MCF 10A (cell line): Measurements from ENCODE around the gene COL27A1. TPM values are rescaled to one million over a fixed set of nuclear protein-coding genes. Genes with fewer than 3 reads are reported as not detected.
"Not testable (repeated sequence)": the region's sequence is repeated elsewhere in the genome, so short reads cannot be mapped to it uniquely, and the experiment has no call there.

ENCODE experiments used
- BruUV-seq: library from RNA; stranded (reverse); fragments of 400-500 nt; replicated peaks from 2 replicates; lab custom pipeline; 2021; lab: Mats Ljungman, UMichigan
- CTCF ChIA-PET: fragments of 300-600 bp; sonication (Branson Sonifier 250); formaldehyde crosslinking; extraction: SDS; loops from one replicate; lab custom pipeline; 2021; ENCODE audit warnings: antibody characterized with exemption, inconsistent platforms; lab: Yijun Ruan, JAX
- POLR2A ChIA-PET: fragments of 300-600, 350-650 bp; sonication (Branson Sonifier 250); formaldehyde crosslinking; extraction: SDS; loops from one replicate; lab custom pipeline; 2020; ENCODE audit warnings: antibody characterized with exemption, inconsistent platforms; lab: Yijun Ruan, JAX
- DNase-seq: peaks from one replicate; pipeline ENCODE4 v3.0.0-alpha.2; 2018; ENCODE audit not compliant: unreplicated experiment
- H3K27ac Mint-ChIP-seq: one replicate; pipeline ENCODE4 v1.8.0; 2022; ENCODE audit warnings: mild to moderate bottlenecking, low read depth, mixed read lengths; ENCODE audit not compliant: unreplicated experiment
- H3K27me3 Mint-ChIP-seq: one replicate; pipeline ENCODE4 v1.8.0; 2022; ENCODE audit warnings: mixed read lengths; ENCODE audit not compliant: insufficient read depth, unreplicated experiment
- H3K36me3 Mint-ChIP-seq: one replicate; pipeline ENCODE4 v1.8.0; 2022; ENCODE audit warnings: mild to moderate bottlenecking, moderate library complexity, mixed read lengths; ENCODE audit not compliant: insufficient read depth, unreplicated experiment
- H3K4me1 Mint-ChIP-seq: one replicate; pipeline ENCODE4 v1.8.0; 2022; ENCODE audit warnings: mixed read lengths; ENCODE audit not compliant: insufficient read depth, unreplicated experiment
- H3K4me3 Mint-ChIP-seq: one replicate; pipeline ENCODE4 v1.8.0; 2022; ENCODE audit warnings: mild to moderate bottlenecking, moderate library complexity, mixed read lengths; ENCODE audit not compliant: unreplicated experiment
- H3K9me3 Mint-ChIP-seq: one replicate; pipeline ENCODE4 v1.8.0; 2022; ENCODE audit warnings: mixed read lengths; ENCODE audit not compliant: unreplicated experiment
- intact Hi-C: fragments of 100-400 bp; cut with micrococcal nuclease; formaldehyde crosslinking; loops from 2 replicates; pipeline ENCODE4 v1.14.1; 2022
- total RNA-seq: library from RNA; stranded (reverse); gene quantifications from 2 replicates; pipeline ENCODE4 v1.2.3, GENCODE V29; 2022
- TF ChIP-seq, protein P1 (sequence below): fragments of 200-600 bp; IDR thresholded peaks from one replicate; pipeline ENCODE4 v1.8.0; 2022; ENCODE audit warnings: antibody characterized with exemption, mild to moderate bottlenecking; ENCODE audit not compliant: unreplicated experiment

The COL27A1 gene
- total RNA-seq, 1 experiment from 2014 or later = 2.9 TPM

DNA sequence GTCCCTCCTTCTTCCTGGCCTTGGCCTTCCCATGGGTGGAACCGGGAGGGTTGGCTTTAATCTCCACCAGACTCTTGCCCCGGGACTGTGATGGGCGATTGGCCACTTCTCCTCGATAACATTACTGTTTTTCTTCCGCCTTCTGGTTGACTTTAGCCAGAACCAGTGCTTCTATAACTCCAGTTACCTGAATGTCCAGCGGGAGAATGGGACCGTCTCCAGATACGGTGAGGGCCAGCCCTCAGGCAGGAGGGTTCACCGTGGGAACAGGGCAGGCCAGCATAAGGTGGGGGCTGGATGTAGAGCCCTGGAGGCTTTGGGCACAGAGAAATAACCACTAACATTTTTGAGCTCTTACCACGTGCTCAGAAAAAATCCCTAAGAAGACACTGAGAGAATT is 175.3 kb downstream of the COL27A1 start:
- BruUV-seq = no TSS peak
- no peak overlapping the region for H3K4me3 Mint-ChIP-seq
- no peaks in the 10 kb centered on the region for H3K9me3 Mint-ChIP-seq
- intact Hi-C loops = no loop called here
- H3K27ac Mint-ChIP-seq = no peak overlapping the region
- DNase-seq = no peak
- ChIA-PET POLR2A (no interaction called here), CTCF (no interaction called here)
- no peaks in the 10 kb centered on the region for H3K36me3 Mint-ChIP-seq
- H3K27me3 Mint-ChIP-seq = no peaks in the 10 kb centered on the region
- TF ChIP-seq, protein P1, sequence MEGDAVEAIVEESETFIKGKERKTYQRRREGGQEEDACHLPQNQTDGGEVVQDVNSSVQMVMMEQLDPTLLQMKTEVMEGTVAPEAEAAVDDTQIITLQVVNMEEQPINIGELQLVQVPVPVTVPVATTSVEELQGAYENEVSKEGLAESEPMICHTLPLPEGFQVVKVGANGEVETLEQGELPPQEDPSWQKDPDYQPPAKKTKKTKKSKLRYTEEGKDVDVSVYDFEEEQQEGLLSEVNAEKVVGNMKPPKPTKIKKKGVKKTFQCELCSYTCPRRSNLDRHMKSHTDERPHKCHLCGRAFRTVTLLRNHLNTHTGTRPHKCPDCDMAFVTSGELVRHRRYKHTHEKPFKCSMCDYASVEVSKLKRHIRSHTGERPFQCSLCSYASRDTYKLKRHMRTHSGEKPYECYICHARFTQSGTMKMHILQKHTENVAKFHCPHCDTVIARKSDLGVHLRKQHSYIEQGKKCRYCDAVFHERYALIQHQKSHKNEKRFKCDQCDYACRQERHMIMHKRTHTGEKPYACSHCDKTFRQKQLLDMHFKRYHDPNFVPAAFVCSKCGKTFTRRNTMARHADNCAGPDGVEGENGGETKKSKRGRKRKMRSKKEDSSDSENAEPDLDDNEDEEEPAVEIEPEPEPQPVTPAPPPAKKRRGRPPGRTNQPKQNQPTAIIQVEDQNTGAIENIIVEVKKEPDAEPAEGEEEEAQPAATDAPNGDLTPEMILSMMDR = no peak
- no peaks in the 10 kb centered on the region for H3K4me1 Mint-ChIP-seq

DNA sequence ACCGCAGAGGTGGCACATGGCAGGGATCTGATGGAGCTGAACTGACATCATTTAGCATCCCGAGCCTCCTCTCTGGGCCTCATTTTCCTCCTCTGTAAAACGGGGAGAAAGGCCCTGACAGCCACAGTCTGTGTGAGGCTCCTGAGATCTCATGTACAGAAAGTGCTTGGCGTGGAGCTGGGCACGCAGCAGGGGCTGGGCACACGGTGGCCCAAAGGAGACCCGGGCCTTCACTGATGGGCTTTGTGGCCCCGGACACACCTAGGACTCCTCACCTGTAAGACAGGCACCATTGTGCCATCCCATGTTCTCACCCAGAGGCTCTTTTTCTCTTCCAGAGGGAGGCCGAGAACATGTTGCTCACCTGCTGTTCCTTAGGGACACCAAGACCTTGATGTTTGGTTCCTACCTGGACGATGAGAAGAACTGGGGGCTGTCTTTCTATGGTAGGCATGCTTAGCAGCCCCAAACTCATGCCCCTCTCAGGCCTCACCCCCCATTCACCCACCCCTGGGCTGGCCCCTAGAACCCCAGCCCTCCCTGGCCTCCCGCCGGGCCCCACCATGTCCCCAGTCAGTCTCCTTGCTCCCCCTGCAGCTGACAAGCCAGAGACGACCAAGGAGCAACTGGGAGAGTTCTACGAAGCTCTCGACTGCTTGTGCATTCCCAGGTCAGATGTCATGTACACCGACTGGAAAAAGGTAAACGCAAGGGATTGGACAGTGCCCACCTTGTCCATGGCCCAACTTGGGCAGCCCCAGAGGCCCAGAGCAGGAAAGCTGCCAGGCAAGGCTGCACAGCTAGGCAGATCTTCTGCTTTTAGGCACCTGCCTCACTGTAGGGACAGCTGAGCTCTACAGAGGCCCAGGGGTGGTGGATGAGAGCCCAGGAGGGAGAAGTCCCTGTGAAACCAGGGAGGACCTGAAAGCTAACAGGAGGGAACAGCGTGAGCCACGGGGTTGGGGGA is 176.2 kb downstream of the COL27A1 start:
- H3K4me1 Mint-ChIP-seq, BruUV-seq, H3K27ac Mint-ChIP-seq, CTCF ChIA-PET, H3K9me3 Mint-ChIP-seq, POLR2A ChIA-PET, H3K27me3 Mint-ChIP-seq, intact Hi-C loops, DNase-seq, H3K4me3 Mint-ChIP-seq, H3K36me3 Mint-ChIP-seq: not testable (repeated sequence)

DNA sequence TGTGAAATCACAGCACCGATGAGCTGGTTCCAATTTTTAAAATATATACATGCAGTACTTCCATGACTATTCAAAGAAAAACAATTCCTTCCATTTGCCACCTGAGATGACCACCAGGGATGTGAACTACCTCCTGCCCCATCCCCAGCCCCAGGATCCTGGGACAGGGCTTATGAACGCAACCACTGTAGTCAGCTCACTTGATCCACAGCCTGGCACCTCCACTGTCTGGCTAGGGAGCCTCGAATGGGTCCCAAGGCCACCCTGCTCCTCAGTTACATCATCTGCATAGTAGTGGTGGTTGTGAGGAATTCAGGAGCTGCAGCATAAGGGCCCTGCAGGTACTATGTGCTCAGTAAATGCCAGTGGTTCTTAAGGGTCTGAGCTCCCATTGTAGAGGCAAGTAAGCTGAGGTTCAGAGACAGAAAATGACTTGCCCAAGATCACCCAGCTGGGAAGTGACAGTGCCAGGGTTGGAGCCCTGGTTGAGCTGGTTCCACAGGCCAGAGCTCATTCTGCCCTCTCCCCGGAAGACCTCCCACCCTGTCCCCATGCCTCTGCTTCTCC is 177.2 kb downstream of the COL27A1 start:
- H3K27ac Mint-ChIP-seq, H3K27me3 Mint-ChIP-seq, H3K4me3 Mint-ChIP-seq, CTCF ChIA-PET, DNase-seq, H3K9me3 Mint-ChIP-seq, BruUV-seq, H3K4me1 Mint-ChIP-seq, H3K36me3 Mint-ChIP-seq, intact Hi-C loops: not testable (repeated sequence)
- POLR2A ChIA-PET = interaction anchor here (0.6 kb wide), 1 partner anchor 180 kb away, joined by 3 read pairs; no protein-coding TSS in a partner anchor

DNA sequence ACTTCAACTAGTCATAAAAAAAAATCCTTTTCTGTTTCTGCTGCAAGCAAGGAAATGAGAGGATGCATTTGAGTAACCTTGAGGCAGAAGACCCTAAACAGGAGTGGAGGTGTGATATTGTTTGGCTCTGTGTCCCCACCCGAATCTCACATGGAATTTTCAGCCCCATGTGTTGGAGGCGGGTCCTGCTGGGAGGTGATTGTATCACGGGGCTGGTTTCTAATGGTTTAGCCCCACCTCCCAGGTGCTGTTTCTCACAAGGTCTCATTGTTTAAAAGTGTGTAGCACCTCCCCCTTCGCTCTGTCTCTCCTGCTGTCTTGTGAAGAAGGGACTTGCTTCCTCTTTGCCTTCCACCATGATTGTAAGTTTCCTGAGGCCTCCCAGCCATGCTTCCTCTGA is 178.4 kb downstream of the COL27A1 start:
- DNase-seq, H3K36me3 Mint-ChIP-seq, intact Hi-C loops, H3K27ac Mint-ChIP-seq, H3K4me3 Mint-ChIP-seq, H3K4me1 Mint-ChIP-seq, H3K9me3 Mint-ChIP-seq, BruUV-seq, CTCF ChIA-PET, POLR2A ChIA-PET, H3K27me3 Mint-ChIP-seq: not testable (repeated sequence)

DNA sequence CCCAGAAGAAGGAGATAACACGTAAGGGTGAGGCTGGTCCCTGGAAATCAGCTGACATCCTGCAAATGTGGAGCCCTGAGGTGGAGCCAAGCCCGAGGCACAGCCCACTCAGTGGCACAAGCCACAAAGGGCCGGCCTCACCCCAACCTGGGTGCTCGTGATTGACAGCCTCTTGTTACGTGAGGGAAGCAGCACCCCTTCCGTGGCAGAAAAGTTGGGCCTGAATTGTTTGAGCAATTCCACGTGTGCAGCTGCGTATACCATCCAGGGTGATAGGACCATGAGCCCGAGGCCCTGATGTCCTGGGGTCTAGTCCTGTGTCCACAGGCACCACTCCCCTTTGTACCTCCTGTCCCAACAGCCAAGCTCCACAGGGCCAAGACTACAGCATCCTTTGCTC is 179.2 kb downstream of the COL27A1 start:
- no peak for DNase-seq
- POLR2A ChIA-PET = no interaction called here
- no peak overlapping the region for H3K27ac Mint-ChIP-seq

More for the DNA sequence above, 179.2 kb downstream of the COL27A1 start:
- Mint-ChIP-seq H3K27me3 (no peaks in the 10 kb centered on the region), H3K9me3 (no peaks in the 10 kb centered on the region), H3K36me3 (no peaks in the 10 kb centered on the region), H3K4me1 (no peaks in the 10 kb centered on the region), H3K4me3 (no peak overlapping the region)
- intact Hi-C loops = no loop called here
- TF ChIP-seq, protein P1 = no peak
- BruUV-seq = no TSS peak
- CTCF ChIA-PET = no interaction called here
